ENCODE results near the gene FAM200A. TPM values are rescaled to one million over a fixed set of nuclear protein-coding genes. Genes with fewer than 3 reads are reported as not detected.

Gene FAM200A
- total and polyA plus RNA-seq, 2 of the 13 experiments (the other 11 are each of a cell fraction or from before 2014, with no cell fraction given), result 4.7 to 6.3 TPM

- no peak; the same call in 1 of the 2 replicates for TF ChIP-seq MIXL1 (CRISPR knock-in tag; IDR thresholded peaks at IDR 0.05)
- TF ChIP-seq SUZ12 (IDR thresholded peaks at IDR 0.05; ENCODE audit: low read depth, low read length), result no peak
- TF ChIP-seq ZFYVE20 (CRISPR knock-in tag; IDR thresholded peaks at IDR 0.05; ENCODE audit: borderline replicate concordance, low read depth), result 0 out of 2 replicates have a peak, but pooled peaks have one; percentile 43
- peak; percentile 48 for TF ChIP-seq IKZF4 (CRISPR knock-in tag; IDR thresholded peaks at IDR 0.05; ENCODE audit: borderline replicate concordance, low read depth, not compliant biosample characterization)
- no peak for TF ChIP-seq ZNF232 (CRISPR knock-in tag; IDR thresholded peaks at IDR 0.05; ENCODE audit: borderline replicate concordance)
- 0 out of 2 replicates have a peak, but pooled peaks have one; percentile 24 for TF ChIP-seq ZNF784 (CRISPR knock-in tag; IDR thresholded peaks at IDR 0.05; ENCODE audit: borderline replicate concordance)
- 0 out of 2 replicates have a peak, but pooled peaks have one; percentile 24 for TF ChIP-seq DNMT3B (CRISPR knock-in tag; conservative IDR thresholded peaks at IDR 0.05)
- TF ChIP-seq THAP8 (CRISPR knock-in tag; IDR thresholded peaks at IDR 0.05; ENCODE audit: borderline replicate concordance), result peak; percentile 69; the same call in 1 of the 2 replicates
- TF ChIP-seq SRY (CRISPR knock-in tag; IDR thresholded peaks at IDR 0.05), result peak; percentile 44; the same call in 1 of the 2 replicates
- no peak for TF ChIP-seq BRCA1 (CRISPR knock-in tag; IDR thresholded peaks at IDR 0.05)
- no peak for TF ChIP-seq TBL1XR1 (IDR thresholded peaks at IDR 0.05; ENCODE audit: borderline replicate concordance, low read length, partially characterized antibody)
- TF ChIP-seq JDP2 (CRISPR knock-in tag; IDR thresholded peaks at IDR 0.05; ENCODE audit: borderline replicate concordance), result no peak
- TF ChIP-seq NFKBIZ (CRISPR knock-in tag; IDR thresholded peaks at IDR 0.05), result no peak; the same call in none of the 2 replicates
- TF ChIP-seq ZNF33A (CRISPR knock-in tag; IDR thresholded peaks at IDR 0.05; ENCODE audit: borderline replicate concordance), result 0 out of 2 replicates have a peak, but pooled peaks have one; percentile 70
- TF ChIP-seq ZNF629 (CRISPR knock-in tag; conservative IDR thresholded peaks at IDR 0.05), result no peak
- no peak; the same call in none of the 2 replicates for TF ChIP-seq HOXA3 (CRISPR knock-in tag; IDR thresholded peaks at IDR 0.05)
- TF ChIP-seq CC2D1A (CRISPR knock-in tag; IDR thresholded peaks at IDR 0.05), result no peak
- no peak for TF ChIP-seq ATRX (CRISPR knock-in tag; IDR thresholded peaks at IDR 0.05; ENCODE audit: borderline replicate concordance)
- TF ChIP-seq NKX3-1 (CRISPR knock-in tag; IDR thresholded peaks at IDR 0.05), result no peak
- TF ChIP-seq NFKB2 (CRISPR knock-in tag; IDR thresholded peaks at IDR 0.05; ENCODE audit: borderline replicate concordance), result peak; percentile 75; the same call in 1 of the 2 replicates
- no peak for TF ChIP-seq BHLHE40 (IDR thresholded peaks at IDR 0.05; ENCODE audit: low read length)
- 0 out of 2 replicates have a peak, but pooled peaks have one; percentile 6 for TF ChIP-seq JUNB (CRISPR knock-in tag; IDR thresholded peaks at IDR 0.05; ENCODE audit: borderline replicate concordance)
- no peak for TF ChIP-seq ZBTB34 (CRISPR knock-in tag; IDR thresholded peaks at IDR 0.05)
- 0 out of 2 replicates have a peak, but pooled peaks have one; percentile 55 for TF ChIP-seq ZNF235 (CRISPR knock-in tag; IDR thresholded peaks at IDR 0.05; ENCODE audit: borderline replicate concordance)
- TF ChIP-seq ZFP36L2 (CRISPR knock-in tag; IDR thresholded peaks at IDR 0.05), result no peak
- peak; percentile 56; the same call in 1 of the 2 replicates for TF ChIP-seq ZFP41 (CRISPR knock-in tag; IDR thresholded peaks at IDR 0.05; ENCODE audit: borderline replicate concordance)
These were observed 6.6 kb upstream of the FAM200A start, which contains the start of gene ZNF655 (continued) for GRCh38 chr7:99558306-99559174.

Data from HepG2 (cell line).